ENCODE measurements around the gene TNPO3.

DNA sequence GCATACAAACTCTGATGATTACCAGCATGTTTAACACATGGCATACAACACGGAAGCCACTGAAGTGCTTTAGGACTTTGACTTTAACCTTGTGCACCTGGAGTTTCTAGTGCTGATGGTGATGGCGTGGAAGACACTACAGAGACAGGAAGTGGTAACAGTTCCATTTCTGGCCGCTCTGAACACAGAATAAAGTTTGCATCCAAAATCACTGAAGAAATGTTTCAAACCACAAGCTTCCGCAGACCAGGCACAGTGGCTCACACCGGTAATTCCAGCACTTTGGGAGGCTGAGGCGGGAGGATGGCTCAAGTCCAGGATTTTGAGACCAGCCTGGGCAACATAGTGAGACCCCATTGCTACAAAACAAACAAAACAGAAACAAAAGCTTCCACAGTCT, 40.3 kb upstream of the TNPO3 start:
- TF ChIP-seq, protein P1, sequence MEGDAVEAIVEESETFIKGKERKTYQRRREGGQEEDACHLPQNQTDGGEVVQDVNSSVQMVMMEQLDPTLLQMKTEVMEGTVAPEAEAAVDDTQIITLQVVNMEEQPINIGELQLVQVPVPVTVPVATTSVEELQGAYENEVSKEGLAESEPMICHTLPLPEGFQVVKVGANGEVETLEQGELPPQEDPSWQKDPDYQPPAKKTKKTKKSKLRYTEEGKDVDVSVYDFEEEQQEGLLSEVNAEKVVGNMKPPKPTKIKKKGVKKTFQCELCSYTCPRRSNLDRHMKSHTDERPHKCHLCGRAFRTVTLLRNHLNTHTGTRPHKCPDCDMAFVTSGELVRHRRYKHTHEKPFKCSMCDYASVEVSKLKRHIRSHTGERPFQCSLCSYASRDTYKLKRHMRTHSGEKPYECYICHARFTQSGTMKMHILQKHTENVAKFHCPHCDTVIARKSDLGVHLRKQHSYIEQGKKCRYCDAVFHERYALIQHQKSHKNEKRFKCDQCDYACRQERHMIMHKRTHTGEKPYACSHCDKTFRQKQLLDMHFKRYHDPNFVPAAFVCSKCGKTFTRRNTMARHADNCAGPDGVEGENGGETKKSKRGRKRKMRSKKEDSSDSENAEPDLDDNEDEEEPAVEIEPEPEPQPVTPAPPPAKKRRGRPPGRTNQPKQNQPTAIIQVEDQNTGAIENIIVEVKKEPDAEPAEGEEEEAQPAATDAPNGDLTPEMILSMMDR (IDR thresholded peaks at IDR 0.05): no peak
- no peak for TF ChIP-seq POLR2A (IDR thresholded peaks at IDR 0.05)
